ENCODE results near the gene CNOT6L.

DNA sequence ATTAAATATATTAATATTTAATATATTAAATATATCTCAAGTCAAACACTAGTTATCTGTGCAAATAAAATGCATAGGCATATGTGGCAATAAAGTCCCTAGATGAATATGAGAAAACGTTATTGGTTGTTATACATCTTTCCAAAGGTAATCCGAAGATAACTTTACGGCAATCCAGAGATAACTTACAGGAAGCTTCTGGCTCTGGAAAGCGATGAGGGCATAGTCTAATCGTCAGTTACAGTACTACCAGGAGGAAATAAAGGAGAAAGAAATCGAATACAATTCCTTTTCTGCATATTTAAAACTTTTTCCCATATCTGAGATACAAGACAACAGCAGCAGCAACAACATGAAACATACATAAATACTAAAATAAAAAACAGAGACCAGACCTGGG, 35.3 kb downstream of the CNOT6L start:
- TF ChIP-seq, protein P1, sequence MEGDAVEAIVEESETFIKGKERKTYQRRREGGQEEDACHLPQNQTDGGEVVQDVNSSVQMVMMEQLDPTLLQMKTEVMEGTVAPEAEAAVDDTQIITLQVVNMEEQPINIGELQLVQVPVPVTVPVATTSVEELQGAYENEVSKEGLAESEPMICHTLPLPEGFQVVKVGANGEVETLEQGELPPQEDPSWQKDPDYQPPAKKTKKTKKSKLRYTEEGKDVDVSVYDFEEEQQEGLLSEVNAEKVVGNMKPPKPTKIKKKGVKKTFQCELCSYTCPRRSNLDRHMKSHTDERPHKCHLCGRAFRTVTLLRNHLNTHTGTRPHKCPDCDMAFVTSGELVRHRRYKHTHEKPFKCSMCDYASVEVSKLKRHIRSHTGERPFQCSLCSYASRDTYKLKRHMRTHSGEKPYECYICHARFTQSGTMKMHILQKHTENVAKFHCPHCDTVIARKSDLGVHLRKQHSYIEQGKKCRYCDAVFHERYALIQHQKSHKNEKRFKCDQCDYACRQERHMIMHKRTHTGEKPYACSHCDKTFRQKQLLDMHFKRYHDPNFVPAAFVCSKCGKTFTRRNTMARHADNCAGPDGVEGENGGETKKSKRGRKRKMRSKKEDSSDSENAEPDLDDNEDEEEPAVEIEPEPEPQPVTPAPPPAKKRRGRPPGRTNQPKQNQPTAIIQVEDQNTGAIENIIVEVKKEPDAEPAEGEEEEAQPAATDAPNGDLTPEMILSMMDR (IDR thresholded peaks at IDR 0.05) = no peak
- TF ChIP-seq ZFX (IDR thresholded peaks at IDR 0.05; ENCODE audit: borderline replicate concordance) = no peak
